WTC11 (cell line): Measurements from ENCODE around the gene CXCL17. TPM values are rescaled to one million over a fixed set of nuclear protein-coding genes. Genes with fewer than 3 reads are reported as not detected.

Source experiments
- ATAC-seq: fragments of 200-7000 bp; cut with Tn5 transposase; 2 replicates; pipeline ENCODE4 v1.10.0; 2021; ENCODE audit warnings: mild to moderate bottlenecking, moderate library complexity
- CTCF ChIA-PET: fragments of 300-600 bp; sonication (Branson Sonifier 250); formaldehyde crosslinking; loops from one replicate; lab custom pipeline; 2021; ENCODE audit warnings: antibody characterized with exemption; lab: Charles Lee
- POLR2A ChIA-PET: fragments of 350-600 bp; sonication (Branson Sonifier 250); formaldehyde crosslinking; loops from one replicate; lab custom pipeline; 2021; ENCODE audit warnings: antibody characterized with exemption; lab: Charles Lee
- DNase-seq: peaks from one replicate; pipeline ENCODE4 v3.0.0; 2021; ENCODE audit warnings: low spot score
- H3K27ac Mint-ChIP-seq: 2 replicates; pipeline ENCODE4 v1.8.0; 2021; ENCODE audit warnings: mixed read lengths
- H3K27me3 Mint-ChIP-seq: 2 replicates; pipeline ENCODE4 v1.8.0; 2021; ENCODE audit warnings: low read depth, mild to moderate bottlenecking, moderate library complexity, mixed read lengths
- H3K36me3 Mint-ChIP-seq: 2 replicates; pipeline ENCODE4 v1.8.0; 2021; ENCODE audit warnings: mixed read lengths
- H3K4me1 Mint-ChIP-seq: 2 replicates; pipeline ENCODE4 v1.8.0; 2022; ENCODE audit warnings: mixed read lengths
- H3K4me3 Mint-ChIP-seq: 2 replicates; pipeline ENCODE4 v1.8.0; 2021; ENCODE audit warnings: mild to moderate bottlenecking, moderate library complexity, mixed read lengths
- H3K9me3 Mint-ChIP-seq: 2 replicates; pipeline ENCODE4 v1.8.0; 2021; ENCODE audit warnings: mixed read lengths
- CREB1 ChIP-seq: sonication (generic); formaldehyde crosslinking; IDR thresholded peaks from 2 replicates; pipeline ENCODE4 v1.8.0; 2023; ENCODE audit warnings: mild to moderate bottlenecking, missing genetic modification reagents
- GRHL2 ChIP-seq: fragments of 250-450 bp; sonication (Bioruptor Pico); IDR thresholded peaks from 2 replicates; pipeline ENCODE4 v1.8.0; 2022; ENCODE audit warnings: mild to moderate bottlenecking, moderate library complexity; ENCODE audit not compliant: insufficient replicate concordance, severe bottlenecking
- PRRX2 ChIP-seq: fragments of 250-450 bp; sonication (Bioruptor Pico); IDR thresholded peaks from 2 replicates; pipeline ENCODE4 v1.8.0; 2021; ENCODE audit warnings: mild to moderate bottlenecking
- SP1 ChIP-seq: sonication (generic); formaldehyde crosslinking; conservative IDR thresholded peaks from 2 replicates; pipeline ENCODE4 v1.8.1; 2022; ENCODE audit warnings: missing genetic modification reagents
- TEAD4 ChIP-seq: sonication (generic); formaldehyde crosslinking; IDR thresholded peaks from 2 replicates; pipeline ENCODE4 v1.8.0; 2022; ENCODE audit warnings: mild to moderate bottlenecking, missing genetic modification reagents
- ZBTB21 ChIP-seq: sonication (generic); formaldehyde crosslinking; IDR thresholded peaks from 2 replicates; pipeline ENCODE4 v1.8.1; 2023; ENCODE audit warnings: mild to moderate bottlenecking, missing genetic modification reagents, borderline replicate concordance
- ZNF396 ChIP-seq: fragments of 250-450 bp; sonication (Bioruptor Pico); IDR thresholded peaks from 2 replicates; pipeline ENCODE4 v1.8.0; 2021; ENCODE audit warnings: mild to moderate bottlenecking, moderate library complexity, borderline replicate concordance
- total RNA-seq: library from RNA; stranded (reverse); gene quantifications from 3 replicates; pipeline ENCODE4 v1.2.3, GENCODE V29; 2021
- TF ChIP-seq, protein P1 (sequence below): fragments of 250-450 bp; sonication (Bioruptor Pico); IDR thresholded peaks from 2 replicates; pipeline ENCODE4 v1.9.0; 2021; ENCODE audit warnings: mild to moderate bottlenecking, borderline replicate concordance
- TF ChIP-seq, protein P2 (sequence below): sonication (generic); formaldehyde crosslinking; IDR thresholded peaks from 2 replicates; pipeline ENCODE4 v1.8.1; 2023; ENCODE audit warnings: mild to moderate bottlenecking, missing genetic modification reagents
- TF ChIP-seq, protein P3 (sequence below): sonication (generic); formaldehyde crosslinking; IDR thresholded peaks from 2 replicates; pipeline ENCODE4 v1.8.0; 2023; ENCODE audit warnings: missing genetic modification reagents
- TF ChIP-seq, protein P4 (sequence below): sonication (generic); formaldehyde crosslinking; IDR thresholded peaks from 2 replicates; pipeline ENCODE4 v1.8.1; 2023; ENCODE audit warnings: mild to moderate bottlenecking, moderate library complexity, missing genetic modification reagents
- TF ChIP-seq, protein P5 (sequence below): fragments of 250-450 bp; sonication (Bioruptor Pico); IDR thresholded peaks from 2 replicates; pipeline ENCODE4 v2.1.2; 2022; ENCODE audit warnings: mild to moderate bottlenecking, moderate library complexity
- TF ChIP-seq, protein P6 (sequence below): sonication (generic); formaldehyde crosslinking; IDR thresholded peaks from 2 replicates; pipeline ENCODE4 v1.8.0; 2022; ENCODE audit warnings: mild to moderate bottlenecking, missing genetic modification reagents
- TF ChIP-seq, protein P7 (sequence below): fragments of 250-450 bp; sonication (Bioruptor Pico); conservative IDR thresholded peaks from 2 replicates; pipeline ENCODE4 v1.9.0; 2021; ENCODE audit warnings: mild to moderate bottlenecking

Gene CXCL17
- total RNA-seq, 1 experiment from 2014 or later = not detected

DNA sequence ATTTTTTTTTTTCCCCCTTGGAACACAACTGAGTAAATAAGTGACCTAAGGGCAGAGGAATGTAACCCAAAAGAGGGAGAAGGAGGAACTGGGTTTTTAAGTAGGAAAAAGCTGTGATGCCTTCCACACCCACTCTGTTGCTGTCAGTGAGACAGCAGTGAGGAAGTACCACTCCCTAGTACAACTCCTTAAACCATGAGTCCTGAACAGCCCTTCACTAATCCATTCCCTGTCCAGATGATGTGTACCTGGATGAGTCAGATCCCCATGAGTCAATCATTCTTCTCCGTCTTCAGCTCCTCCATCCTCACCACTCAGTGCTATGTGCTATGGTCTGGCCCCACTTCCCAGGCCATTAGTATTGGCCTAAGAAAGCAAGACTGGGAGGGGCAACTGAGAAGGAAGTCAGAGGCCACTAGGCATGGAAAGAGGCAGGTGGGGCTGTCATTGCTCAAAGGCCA lies 12.9 kb upstream of the CXCL17 start (continued):
- TF ChIP-seq, protein P1, sequence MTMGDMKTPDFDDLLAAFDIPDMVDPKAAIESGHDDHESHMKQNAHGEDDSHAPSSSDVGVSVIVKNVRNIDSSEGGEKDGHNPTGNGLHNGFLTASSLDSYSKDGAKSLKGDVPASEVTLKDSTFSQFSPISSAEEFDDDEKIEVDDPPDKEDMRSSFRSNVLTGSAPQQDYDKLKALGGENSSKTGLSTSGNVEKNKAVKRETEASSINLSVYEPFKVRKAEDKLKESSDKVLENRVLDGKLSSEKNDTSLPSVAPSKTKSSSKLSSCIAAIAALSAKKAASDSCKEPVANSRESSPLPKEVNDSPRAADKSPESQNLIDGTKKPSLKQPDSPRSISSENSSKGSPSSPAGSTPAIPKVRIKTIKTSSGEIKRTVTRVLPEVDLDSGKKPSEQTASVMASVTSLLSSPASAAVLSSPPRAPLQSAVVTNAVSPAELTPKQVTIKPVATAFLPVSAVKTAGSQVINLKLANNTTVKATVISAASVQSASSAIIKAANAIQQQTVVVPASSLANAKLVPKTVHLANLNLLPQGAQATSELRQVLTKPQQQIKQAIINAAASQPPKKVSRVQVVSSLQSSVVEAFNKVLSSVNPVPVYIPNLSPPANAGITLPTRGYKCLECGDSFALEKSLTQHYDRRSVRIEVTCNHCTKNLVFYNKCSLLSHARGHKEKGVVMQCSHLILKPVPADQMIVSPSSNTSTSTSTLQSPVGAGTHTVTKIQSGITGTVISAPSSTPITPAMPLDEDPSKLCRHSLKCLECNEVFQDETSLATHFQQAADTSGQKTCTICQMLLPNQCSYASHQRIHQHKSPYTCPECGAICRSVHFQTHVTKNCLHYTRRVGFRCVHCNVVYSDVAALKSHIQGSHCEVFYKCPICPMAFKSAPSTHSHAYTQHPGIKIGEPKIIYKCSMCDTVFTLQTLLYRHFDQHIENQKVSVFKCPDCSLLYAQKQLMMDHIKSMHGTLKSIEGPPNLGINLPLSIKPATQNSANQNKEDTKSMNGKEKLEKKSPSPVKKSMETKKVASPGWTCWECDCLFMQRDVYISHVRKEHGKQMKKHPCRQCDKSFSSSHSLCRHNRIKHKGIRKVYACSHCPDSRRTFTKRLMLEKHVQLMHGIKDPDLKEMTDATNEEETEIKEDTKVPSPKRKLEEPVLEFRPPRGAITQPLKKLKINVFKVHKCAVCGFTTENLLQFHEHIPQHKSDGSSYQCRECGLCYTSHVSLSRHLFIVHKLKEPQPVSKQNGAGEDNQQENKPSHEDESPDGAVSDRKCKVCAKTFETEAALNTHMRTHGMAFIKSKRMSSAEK (CRISPR knock-in tag) = no peak
- TF ChIP-seq ZBTB21 (no peak), CREB1 (CRISPR knock-in tag) (no peak), SP1 (CRISPR knock-in tag) (no peak)
- TF ChIP-seq, protein P2, sequence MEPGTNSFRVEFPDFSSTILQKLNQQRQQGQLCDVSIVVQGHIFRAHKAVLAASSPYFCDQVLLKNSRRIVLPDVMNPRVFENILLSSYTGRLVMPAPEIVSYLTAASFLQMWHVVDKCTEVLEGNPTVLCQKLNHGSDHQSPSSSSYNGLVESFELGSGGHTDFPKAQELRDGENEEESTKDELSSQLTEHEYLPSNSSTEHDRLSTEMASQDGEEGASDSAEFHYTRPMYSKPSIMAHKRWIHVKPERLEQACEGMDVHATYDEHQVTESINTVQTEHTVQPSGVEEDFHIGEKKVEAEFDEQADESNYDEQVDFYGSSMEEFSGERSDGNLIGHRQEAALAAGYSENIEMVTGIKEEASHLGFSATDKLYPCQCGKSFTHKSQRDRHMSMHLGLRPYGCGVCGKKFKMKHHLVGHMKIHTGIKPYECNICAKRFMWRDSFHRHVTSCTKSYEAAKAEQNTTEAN (CRISPR knock-in tag) = no peak
- TF ChIP-seq, protein P3, sequence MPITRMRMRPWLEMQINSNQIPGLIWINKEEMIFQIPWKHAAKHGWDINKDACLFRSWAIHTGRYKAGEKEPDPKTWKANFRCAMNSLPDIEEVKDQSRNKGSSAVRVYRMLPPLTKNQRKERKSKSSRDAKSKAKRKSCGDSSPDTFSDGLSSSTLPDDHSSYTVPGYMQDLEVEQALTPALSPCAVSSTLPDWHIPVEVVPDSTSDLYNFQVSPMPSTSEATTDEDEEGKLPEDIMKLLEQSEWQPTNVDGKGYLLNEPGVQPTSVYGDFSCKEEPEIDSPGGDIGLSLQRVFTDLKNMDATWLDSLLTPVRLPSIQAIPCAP (CRISPR knock-in tag) = no peak

DNA sequence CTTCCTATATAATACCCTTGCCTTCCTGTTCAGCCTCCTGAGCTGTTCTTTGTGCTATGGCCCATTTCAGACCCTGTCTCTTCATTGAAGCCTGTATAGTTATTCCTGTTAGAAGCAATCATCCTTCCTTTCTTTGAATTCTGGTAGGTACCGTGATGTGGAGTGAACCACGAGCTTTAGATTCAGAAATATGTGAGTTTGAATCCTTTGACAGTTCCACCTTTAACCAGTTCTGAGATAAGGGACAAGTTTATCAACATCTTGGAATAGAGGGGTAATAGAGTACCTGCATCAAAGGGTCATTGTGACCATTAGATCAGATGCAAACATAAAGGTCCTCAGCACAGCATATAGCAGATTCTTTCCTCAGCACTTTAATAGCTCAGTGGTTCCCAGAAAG lies 12.3 kb upstream of the CXCL17 start:
- no peak overlapping the region for H3K27ac Mint-ChIP-seq
- H3K4me3 Mint-ChIP-seq = no peak overlapping the region
- POLR2A ChIA-PET = no interaction called here
- no peak for TF ChIP-seq ZNF396 (CRISPR knock-in tag)
- TF ChIP-seq, protein P4, sequence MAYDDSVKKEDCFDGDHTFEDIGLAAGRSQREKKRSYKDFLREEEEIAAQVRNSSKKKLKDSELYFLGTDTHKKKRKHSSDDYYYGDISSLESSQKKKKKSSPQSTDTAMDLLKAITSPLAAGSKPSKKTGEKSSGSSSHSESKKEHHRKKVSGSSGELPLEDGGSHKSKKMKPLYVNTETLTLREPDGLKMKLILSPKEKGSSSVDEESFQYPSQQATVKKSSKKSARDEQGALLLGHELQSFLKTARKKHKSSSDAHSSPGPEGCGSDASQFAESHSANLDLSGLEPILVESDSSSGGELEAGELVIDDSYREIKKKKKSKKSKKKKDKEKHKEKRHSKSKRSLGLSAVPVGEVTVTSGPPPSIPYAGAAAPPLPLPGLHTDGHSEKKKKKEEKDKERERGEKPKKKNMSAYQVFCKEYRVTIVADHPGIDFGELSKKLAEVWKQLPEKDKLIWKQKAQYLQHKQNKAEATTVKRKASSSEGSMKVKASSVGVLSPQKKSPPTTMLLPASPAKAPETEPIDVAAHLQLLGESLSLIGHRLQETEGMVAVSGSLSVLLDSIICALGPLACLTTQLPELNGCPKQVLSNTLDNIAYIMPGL = no peak
- H3K4me1 Mint-ChIP-seq = peaks cover 46% of the 10 kb centered on the region
- CTCF ChIA-PET = interaction anchor here (1.0 to 8.8 kb wide), 8 partner anchors 11 to 152 kb away, joined by 3 to 93 read pairs (median 4); partner anchors contain the start of gene CEACAM1
- ATAC-seq (no peak), DNase-seq (no peak)
- no peaks in the 10 kb centered on the region; the same call in 1 of the 2 replicates for H3K27me3 Mint-ChIP-seq
- peaks cover 2% of the 10 kb centered on the region; the same call in 1 of the 2 replicates for H3K36me3 Mint-ChIP-seq
- H3K9me3 Mint-ChIP-seq = peaks cover 4% of the 10 kb centered on the region

DNA sequence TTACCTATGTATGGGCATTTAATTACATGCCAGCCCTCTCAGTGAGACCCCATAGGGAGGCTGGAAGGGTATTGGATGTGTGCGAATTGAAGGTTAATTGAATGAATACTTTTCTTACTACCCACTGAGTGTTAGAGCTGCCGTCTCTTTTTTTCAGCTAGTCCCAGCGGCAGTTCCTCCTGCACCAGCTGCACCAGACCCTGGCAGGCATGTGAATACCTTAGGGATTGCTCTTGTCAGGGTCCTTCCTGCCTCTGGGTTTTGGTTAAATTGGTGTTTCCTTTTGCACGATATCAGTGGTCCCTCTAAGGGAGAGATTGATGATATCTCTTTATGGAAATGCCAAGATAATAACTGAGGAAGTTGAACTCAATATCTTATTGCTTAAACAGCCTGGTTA lies 9.8 kb upstream of the CXCL17 start:
- POLR2A ChIA-PET = no interaction called here
- ATAC-seq = peak; percentile 40; the same call in 1 of the 2 replicates
- no peak for TF ChIP-seq TEAD4 (CRISPR knock-in tag)
- TF ChIP-seq, protein P5, sequence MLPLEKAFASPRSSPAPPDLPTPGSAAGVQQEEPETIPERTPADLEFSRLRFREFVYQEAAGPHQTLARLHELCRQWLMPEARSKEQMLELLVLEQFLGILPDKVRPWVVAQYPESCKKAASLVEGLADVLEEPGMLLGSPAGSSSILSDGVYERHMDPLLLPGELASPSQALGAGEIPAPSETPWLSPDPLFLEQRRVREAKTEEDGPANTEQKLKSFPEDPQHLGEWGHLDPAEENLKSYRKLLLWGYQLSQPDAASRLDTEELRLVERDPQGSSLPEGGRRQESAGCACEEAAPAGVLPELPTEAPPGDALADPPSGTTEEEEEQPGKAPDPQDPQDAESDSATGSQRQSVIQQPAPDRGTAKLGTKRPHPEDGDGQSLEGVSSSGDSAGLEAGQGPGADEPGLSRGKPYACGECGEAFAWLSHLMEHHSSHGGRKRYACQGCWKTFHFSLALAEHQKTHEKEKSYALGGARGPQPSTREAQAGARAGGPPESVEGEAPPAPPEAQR (CRISPR knock-in tag) = no peak
- TF ChIP-seq, protein P6, sequence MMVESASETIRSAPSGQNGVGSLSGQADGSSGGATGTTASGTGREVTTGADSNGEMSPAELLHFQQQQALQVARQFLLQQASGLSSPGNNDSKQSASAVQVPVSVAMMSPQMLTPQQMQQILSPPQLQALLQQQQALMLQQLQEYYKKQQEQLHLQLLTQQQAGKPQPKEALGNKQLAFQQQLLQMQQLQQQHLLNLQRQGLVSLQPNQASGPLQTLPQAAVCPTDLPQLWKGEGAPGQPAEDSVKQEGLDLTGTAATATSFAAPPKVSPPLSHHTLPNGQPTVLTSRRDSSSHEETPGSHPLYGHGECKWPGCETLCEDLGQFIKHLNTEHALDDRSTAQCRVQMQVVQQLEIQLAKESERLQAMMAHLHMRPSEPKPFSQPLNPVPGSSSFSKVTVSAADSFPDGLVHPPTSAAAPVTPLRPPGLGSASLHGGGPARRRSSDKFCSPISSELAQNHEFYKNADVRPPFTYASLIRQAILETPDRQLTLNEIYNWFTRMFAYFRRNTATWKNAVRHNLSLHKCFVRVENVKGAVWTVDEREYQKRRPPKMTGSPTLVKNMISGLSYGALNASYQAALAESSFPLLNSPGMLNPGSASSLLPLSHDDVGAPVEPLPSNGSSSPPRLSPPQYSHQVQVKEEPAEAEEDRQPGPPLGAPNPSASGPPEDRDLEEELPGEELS = no peak
- TF ChIP-seq, protein P7, sequence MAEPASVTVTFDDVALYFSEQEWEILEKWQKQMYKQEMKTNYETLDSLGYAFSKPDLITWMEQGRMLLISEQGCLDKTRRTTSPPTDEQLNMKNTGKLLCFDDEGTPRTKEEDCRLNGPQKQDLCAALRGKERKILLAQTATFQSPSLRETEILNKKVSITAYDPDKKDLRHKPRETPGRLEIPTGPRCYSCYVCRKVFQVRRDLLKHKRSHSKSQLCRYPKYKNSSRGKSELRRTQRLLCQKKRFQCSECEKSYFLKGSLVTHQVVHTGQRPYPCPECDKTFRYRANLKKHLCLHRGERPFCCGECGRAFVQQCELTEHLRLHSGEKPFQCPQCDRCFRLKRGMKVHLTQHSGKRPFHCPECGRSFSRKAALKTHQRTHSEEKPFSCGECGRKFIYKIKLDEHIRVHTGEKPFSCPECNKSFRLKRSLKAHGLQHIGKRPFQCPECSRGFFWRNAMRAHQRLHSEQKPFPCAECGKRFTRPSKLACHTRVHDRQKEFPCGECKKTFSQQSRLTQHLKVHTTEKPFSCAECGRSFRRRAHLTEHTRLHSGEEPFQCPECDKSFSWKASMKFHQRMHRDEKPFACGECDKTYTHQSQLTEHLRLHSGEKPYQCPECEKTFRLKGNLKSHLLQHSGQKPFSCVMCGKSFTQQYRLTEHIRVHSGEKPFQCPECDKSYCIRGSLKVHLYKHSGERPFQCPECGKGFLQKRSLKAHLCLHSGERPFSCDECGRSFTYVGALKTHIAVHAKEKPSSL (CRISPR knock-in tag) = no peak
- TF ChIP-seq GRHL2 (CRISPR knock-in tag) = no peak
- no peak for TF ChIP-seq PRRX2 (CRISPR knock-in tag)
- TF ChIP-seq, all 79 proteins: peak for 0
- DNase-seq = no peak
- H3K27me3 Mint-ChIP-seq = no peaks in the 10 kb centered on the region; the same call in 1 of the 2 replicates
- H3K36me3 Mint-ChIP-seq = no peaks in the 10 kb centered on the region
- no peaks in the 10 kb centered on the region for H3K9me3 Mint-ChIP-seq
- no peak overlapping the region for H3K4me3 Mint-ChIP-seq
- peaks cover 34% of the 10 kb centered on the region for H3K4me1 Mint-ChIP-seq
- CTCF ChIA-PET = interaction anchor here (0.6 to 8.8 kb wide), 10 partner anchors 12 to 144 kb away, joined by 3 to 93 read pairs (median 4); partner anchors contain the start of gene CEACAM1
- peak overlapping the region; percentile 5; the same call in 1 of the 2 replicates for H3K27ac Mint-ChIP-seq
